Activated B cell treated with CpG ODN at 0.5 μM for 24 hours (primary cell): ENCODE measurements around the gene KAZN. TPM values are rescaled to one million over a fixed set of nuclear protein-coding genes. Genes with fewer than 3 reads are reported as not detected.
A peak's percentile ranks its signal among the peaks of the same experiment; 100 is the strongest.

ENCODE experiments used
- ATAC-seq: fragments of 200-7000 bp; cut with Tn5 transposase; one replicate; pipeline ENCODE4 v1.10.0; 2021; ENCODE audit warnings: low read depth, mild to moderate bottlenecking, moderate library complexity
- CTCF ChIA-PET: fragments of 350-600 bp; sonication (Branson Sonifier 250); formaldehyde crosslinking; loops from one replicate; lab custom pipeline; 2021; ENCODE audit warnings: antibody characterized with exemption; lab: Charles Lee
- POLR2A ChIA-PET: fragments of 350-600 bp; sonication (Branson Sonifier 250); formaldehyde crosslinking; loops from one replicate; lab custom pipeline; 2021; ENCODE audit warnings: antibody characterized with exemption; lab: Charles Lee
- DNase-seq: peaks from one replicate; pipeline ENCODE4 v3.0.0; 2022
- H3K27ac Mint-ChIP-seq: one replicate; pipeline ENCODE4 v1.8.0; 2020; ENCODE audit warnings: mixed read lengths
- H3K27me3 Mint-ChIP-seq: one replicate; pipeline ENCODE4 v1.8.0; 2021; ENCODE audit warnings: mixed read lengths
- H3K36me3 Mint-ChIP-seq: one replicate; pipeline ENCODE4 v1.8.0; 2021; ENCODE audit warnings: low read depth, mixed read lengths
- H3K4me1 Mint-ChIP-seq: one replicate; pipeline ENCODE4 v1.8.0; 2021; ENCODE audit warnings: mixed read lengths
- H3K4me3 Mint-ChIP-seq: one replicate; pipeline ENCODE4 v1.8.0; 2020; ENCODE audit warnings: mild to moderate bottlenecking, mixed read lengths
- H3K9me3 Mint-ChIP-seq: one replicate; pipeline ENCODE4 v1.8.0; 2020; ENCODE audit warnings: mixed read lengths
- CTCF ChIP-seq: fragments of 200-600 bp; IDR thresholded peaks from one replicate; pipeline ENCODE4 v1.8.0; 2022; ENCODE audit warnings: antibody characterized with exemption, mild to moderate bottlenecking
- intact Hi-C: fragments of 100-400 bp; cut with micrococcal nuclease; formaldehyde crosslinking; loops from one replicate; pipeline ENCODE4 v1.15.1; 2024
- total RNA-seq: library from RNA; stranded (reverse); gene quantifications from 2 replicates; pipeline ENCODE4 v1.2.3, GENCODE V29; 2022

Gene KAZN
- total RNA-seq, 1 donor from 2014 or later = 0.73 TPM

GRCh38 chr1:14878951-14879350 is 280.5 kb downstream of the KAZN start:
- H3K36me3 Mint-ChIP-seq = no peaks in the 10 kb centered on the region
- DNase-seq = no peak
- no peaks in the 10 kb centered on the region for H3K9me3 Mint-ChIP-seq
- no peak for TF ChIP-seq CTCF
- H3K4me3 Mint-ChIP-seq = no peak overlapping the region
- POLR2A ChIA-PET = no interaction called here
- H3K4me1 Mint-ChIP-seq = peaks cover 20% of the 10 kb centered on the region
- H3K27me3 Mint-ChIP-seq = peaks cover 9% of the 10 kb centered on the region
- intact Hi-C loops = no loop called here
- CTCF ChIA-PET = no interaction called here
- no peak for ATAC-seq
- no peak overlapping the region for H3K27ac Mint-ChIP-seq

GRCh38 chr1:14880456-14881316 is 282.2 kb downstream of the KAZN start:
- ATAC-seq = no peak
- Mint-ChIP-seq H3K4me1 (peaks cover 20% of the 10 kb centered on the region), H3K4me3 (no peak overlapping the region), H3K27ac (no peak overlapping the region), H3K36me3 (no peaks in the 10 kb centered on the region), H3K27me3 (peaks cover 5% of the 10 kb centered on the region), H3K9me3 (no peaks in the 10 kb centered on the region)
- no peak for DNase-seq
- ChIA-PET POLR2A (no interaction called here), CTCF (no interaction called here)
- intact Hi-C loops = no loop called here
- no peak for TF ChIP-seq CTCF

GRCh38 chr1:14881775-14882672 is 283.5 kb downstream of the KAZN start:
- CTCF ChIA-PET = no interaction called here
- peak overlapping the region; percentile 16 for H3K4me3 Mint-ChIP-seq
- intact Hi-C loops = no loop called here
- H3K27ac Mint-ChIP-seq = no peak overlapping the region
- TF ChIP-seq CTCF = no peak
- no peak for DNase-seq
- POLR2A ChIA-PET = no interaction called here
- H3K36me3 Mint-ChIP-seq = no peaks in the 10 kb centered on the region
- peaks cover 3% of the 10 kb centered on the region for H3K27me3 Mint-ChIP-seq
- H3K4me1 Mint-ChIP-seq = peaks cover 20% of the 10 kb centered on the region
- no peaks in the 10 kb centered on the region for H3K9me3 Mint-ChIP-seq
- ATAC-seq = peak; percentile 58

- intact Hi-C loops = no loop called here
Observed at GRCh38 chr1:14884614-14885175, 286.2 kb downstream of the KAZN start.

More at GRCh38 chr1:14884614-14885175, 286.2 kb downstream of the KAZN start:
- CTCF ChIA-PET = no interaction called here
- Mint-ChIP-seq H3K27me3 (peaks cover 4% of the 10 kb centered on the region), H3K36me3 (no peaks in the 10 kb centered on the region), H3K4me1 (peaks cover 20% of the 10 kb centered on the region), H3K27ac (no peak overlapping the region), H3K4me3 (no peak overlapping the region), H3K9me3 (no peaks in the 10 kb centered on the region)
- no peak for ATAC-seq
- no peak for TF ChIP-seq CTCF
- POLR2A ChIA-PET = no interaction called here
- no peak for DNase-seq
